Omental fat pad (tissue), 4 donors: ENCODE data around the gene APOD. TPM values are rescaled to one million over a fixed set of nuclear protein-coding genes. Genes with fewer than 3 reads are reported as not detected.

Source experiments
- ATAC-seq: fragments of 150-250 bp; one replicate; pipeline ENCODE4 v1.9.1; 2016; ENCODE audit warnings: mild to moderate bottlenecking, moderate library complexity; ENCODE audit not compliant: low FRiP score
- DNase-seq: peaks from one replicate; pipeline ENCODE4 v3.0.0-alpha.2; 2019; ENCODE audit warnings: low spot score
- total RNA-seq, 4 donors: library from RNA; depleted of rRNA; stranded (reverse); fragments of >200 nt; gene quantifications; one replicate each; pipeline ENCODE4 v1.1.0, GENCODE V29; 2016
- TF ChIP-seq, protein P1 (sequence below), 3 donors: fragments of 450-650 bp; IDR thresholded peaks; one replicate each; pipeline ENCODE4 v1.5.1; 2016 to 2017; ENCODE audit warnings: antibody characterized with exemption in 3 of 3, mild to moderate bottlenecking in 3 of 3, moderate library complexity in 2 of 3

The APOD gene
- total RNA-seq, 4 donors from 2014 or later = 340 to 1,610 (median 888) TPM

DNA sequence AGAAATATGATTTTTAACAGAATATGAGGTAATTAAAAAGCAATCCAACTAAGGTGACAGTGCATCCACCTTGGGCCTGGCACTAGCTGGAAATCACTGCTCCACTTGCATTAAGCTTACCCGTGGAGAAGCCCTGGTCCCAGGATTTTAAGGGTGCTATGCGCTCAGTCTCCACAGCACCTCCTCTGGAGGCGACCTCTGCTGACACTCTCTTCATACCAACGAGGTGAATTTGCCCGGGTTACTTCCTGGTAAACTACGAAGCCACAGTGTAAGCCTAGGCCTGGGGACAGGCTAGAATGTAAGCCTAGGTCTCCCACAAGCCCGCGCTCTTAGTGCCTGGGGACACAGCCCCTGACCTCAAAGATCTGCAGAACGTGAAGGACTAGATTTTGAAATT is 793 bp downstream of the APOD start:
- ATAC-seq = no peak
- TF ChIP-seq, protein P1, sequence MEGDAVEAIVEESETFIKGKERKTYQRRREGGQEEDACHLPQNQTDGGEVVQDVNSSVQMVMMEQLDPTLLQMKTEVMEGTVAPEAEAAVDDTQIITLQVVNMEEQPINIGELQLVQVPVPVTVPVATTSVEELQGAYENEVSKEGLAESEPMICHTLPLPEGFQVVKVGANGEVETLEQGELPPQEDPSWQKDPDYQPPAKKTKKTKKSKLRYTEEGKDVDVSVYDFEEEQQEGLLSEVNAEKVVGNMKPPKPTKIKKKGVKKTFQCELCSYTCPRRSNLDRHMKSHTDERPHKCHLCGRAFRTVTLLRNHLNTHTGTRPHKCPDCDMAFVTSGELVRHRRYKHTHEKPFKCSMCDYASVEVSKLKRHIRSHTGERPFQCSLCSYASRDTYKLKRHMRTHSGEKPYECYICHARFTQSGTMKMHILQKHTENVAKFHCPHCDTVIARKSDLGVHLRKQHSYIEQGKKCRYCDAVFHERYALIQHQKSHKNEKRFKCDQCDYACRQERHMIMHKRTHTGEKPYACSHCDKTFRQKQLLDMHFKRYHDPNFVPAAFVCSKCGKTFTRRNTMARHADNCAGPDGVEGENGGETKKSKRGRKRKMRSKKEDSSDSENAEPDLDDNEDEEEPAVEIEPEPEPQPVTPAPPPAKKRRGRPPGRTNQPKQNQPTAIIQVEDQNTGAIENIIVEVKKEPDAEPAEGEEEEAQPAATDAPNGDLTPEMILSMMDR (IDR thresholded peaks at IDR 0.05) = no peak
- no peak for DNase-seq

DNA sequence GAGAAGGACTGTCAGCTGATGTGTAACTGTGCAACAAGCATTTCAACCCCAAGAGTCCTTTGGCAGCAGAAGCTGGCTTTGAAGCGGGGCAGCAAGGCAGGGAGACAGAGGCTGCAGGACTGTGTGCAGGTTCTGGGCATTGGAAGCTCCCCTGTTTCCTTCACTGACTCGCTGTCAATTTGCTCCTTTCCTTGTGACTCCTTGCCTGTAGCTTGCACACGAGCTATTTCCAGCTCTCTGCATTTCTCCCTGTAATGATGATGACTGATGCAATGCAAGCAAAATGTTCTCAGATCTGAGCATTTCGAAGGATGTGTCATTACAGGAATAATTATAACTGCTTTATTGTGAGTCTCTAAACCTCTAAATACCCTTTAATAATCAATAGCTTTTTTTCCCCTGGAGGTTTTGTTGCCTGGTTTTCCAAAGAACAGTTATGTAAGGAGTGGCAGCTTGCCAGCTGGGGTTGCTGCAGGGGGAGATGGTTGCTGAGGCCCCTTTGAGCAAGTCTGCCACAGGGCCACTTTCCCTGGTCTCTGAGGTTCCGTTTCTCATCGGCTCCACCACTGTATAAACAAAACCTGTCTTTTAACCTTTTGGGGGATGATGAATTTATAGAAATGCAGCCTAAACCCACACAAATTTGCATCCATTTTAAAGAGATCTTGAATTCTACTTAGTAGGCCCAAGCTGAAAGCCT is 2.8 kb downstream of the APOD start:
- TF ChIP-seq, protein P1 (IDR thresholded peaks at IDR 0.05) = no peak
- no peak for DNase-seq
- ATAC-seq = no peak

DNA sequence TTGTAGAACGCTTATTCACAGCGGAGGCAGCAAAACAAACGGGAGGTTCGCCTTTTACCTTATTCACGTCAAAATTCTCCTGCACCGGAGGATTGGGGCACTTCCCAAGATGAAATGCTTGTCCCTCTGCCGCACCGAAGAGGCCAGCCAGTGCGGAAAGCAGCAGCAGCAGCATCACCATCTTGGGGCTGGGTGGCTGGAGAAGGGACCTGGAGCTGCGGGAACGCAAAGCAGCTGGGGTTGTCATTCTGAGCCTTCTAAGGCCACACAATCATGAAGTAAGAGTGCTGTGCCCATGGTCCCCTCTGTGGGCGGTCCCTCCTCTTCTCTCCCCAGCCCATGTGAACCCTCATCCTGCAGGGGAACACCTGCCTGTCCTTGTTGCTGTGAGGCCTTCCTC is 4.5 kb downstream of the APOD start:
- no peak for DNase-seq
- TF ChIP-seq, protein P1 (IDR thresholded peaks at IDR 0.05) = no peak
- no peak for ATAC-seq

DNA sequence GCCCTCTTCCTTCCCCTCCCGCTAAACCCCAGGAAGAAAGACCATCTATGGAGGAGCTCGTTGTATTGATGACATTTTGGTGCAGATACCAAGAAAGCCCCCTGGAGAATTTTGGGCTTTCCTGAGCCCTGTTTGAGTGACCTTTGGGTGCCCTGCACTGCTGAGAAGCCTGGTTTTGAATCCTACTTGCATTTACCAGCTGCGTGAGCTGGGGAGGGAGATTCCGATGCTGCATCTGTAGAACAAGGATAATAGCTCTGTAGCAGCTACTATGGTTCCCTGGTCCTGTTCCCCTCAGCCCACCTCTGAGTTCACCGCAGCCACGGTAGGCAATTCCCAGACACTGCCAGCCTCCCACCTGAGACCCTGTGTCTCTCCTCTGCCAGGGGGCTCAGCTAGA is 5.2 kb downstream of the APOD start:
- TF ChIP-seq, protein P1 (IDR thresholded peaks at IDR 0.05) = no peak
- no peak for DNase-seq
- no peak for ATAC-seq

DNA sequence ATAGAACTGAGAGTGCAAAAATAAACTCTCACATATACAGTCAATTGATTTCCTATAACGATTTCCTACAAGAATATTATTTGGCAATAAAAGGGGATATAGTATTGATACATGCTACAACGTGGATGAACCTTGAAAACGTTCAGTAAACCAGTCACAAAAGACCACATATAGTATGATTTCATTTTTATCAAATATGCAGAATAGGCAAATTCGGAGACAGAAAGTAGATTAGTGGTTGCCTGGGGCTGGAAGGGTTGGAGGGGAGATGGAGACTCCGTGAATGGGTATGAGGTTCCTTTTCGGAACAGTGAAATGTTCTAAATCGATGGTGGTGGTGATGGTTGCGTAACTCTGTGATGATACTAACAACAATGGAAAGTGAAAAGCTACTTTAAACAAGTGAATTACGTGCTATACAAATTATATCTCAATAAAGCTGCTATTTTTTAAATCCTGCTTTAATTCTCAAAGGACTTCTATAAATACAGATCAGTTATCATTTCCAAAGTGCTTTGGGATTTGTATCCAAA is 6.0 kb downstream of the APOD start:
- no peak for ATAC-seq
- no peak for DNase-seq
- TF ChIP-seq, protein P1 (IDR thresholded peaks at IDR 0.05) = no peak

DNA sequence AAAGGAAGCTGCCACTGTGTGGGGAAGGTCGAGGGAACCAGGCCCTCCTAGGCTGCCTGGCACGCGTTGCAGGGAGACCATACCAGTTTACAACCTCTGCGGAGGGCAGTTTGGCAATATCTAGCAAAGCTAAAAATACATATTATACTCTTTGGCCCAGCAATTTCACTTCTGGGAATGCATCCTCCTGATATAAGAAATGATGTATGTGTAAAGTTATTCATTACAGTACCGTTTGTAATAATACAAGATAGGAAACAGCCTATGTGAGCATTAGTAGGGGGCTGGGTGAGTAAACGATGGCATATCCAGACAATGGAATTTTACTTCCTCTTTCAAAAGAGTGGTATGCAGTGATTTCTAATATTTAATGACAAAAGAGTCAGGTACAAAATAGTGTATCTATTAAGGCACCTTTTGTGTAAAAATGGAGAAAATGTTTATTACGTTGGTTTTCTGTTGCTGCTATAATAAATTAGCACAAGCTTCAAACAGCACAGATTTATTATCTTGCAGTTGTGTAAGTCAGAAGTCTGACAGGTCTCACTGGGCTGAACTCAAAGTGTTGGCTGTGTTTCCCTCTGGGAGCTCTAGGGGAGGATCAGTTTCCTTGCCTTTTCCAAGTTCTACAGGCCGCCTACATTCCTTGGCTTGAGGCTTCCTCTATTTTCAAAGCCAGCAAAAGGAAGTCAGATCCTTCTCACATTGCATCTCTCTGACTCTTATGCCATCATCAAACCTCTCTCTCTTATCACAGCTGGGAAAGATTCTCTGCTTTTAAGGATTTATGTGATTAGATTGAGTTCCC is 9.0 kb downstream of the APOD start:
- no peak for ATAC-seq
- no peak for DNase-seq
- TF ChIP-seq, protein P1 (IDR thresholded peaks at IDR 0.05) = no peak
